ENCODE data around the gene PLCD4. TPM values are rescaled to one million over a fixed set of nuclear protein-coding genes. Genes with fewer than 3 reads are reported as not detected.

PLCD4 gene
- total and polyA plus RNA-seq, 12 donors, result 0.23 to 2.3 (median 0.94) TPM

GRCh38 chr2:218663901-218664300 lies 56.2 kb downstream of the PLCD4 start:
- intact Hi-C loops (cut with DNase I), result no loop called here
- H3K36me3 ChIP-seq, result peaks cover 0 to 78% (median 59%) of the 10 kb centered on the region in 9 donors
- no peaks in the 10 kb centered on the region for H3K27me3 ChIP-seq
- 90 to 91% methylated on average over 15 of the region's 15 CpGs for WGBS, 2 donors
- H3K4me3 ChIP-seq, result no peak overlapping the region
- ATAC-seq (no peak), DNase-seq (no peak)
- no peaks in the 10 kb centered on the region for H3K9me3 ChIP-seq
- no peak overlapping the region for H3K27ac ChIP-seq
- peaks cover 0 to 12% (median 9%) of the 10 kb centered on the region in 9 donors for H3K4me1 ChIP-seq
- no peak for TF ChIP-seq CTCF (IDR thresholded peaks at IDR 0.05)

GRCh38 chr2:218664653-218665052 lies 57.0 kb downstream of the PLCD4 start:
- Histone ChIP-seq H3K4me1 (peaks cover 0 to 17% (median 9%) of the 10 kb centered on the region in 9 donors), H3K27me3 (no peaks in the 10 kb centered on the region), H3K4me3 (no peak overlapping the region), H3K9me3 (no peaks in the 10 kb centered on the region), H3K36me3 (peaks cover 0 to 84% (median 59%) of the 10 kb centered on the region in 9 donors), H3K27ac (no peak overlapping the region)
- no peak for ATAC-seq
- WGBS, 2 donors, result 94 to 97% methylated on average over 7 of the region's 7 CpGs
- intact Hi-C loops (cut with DNase I), result no loop called here
- TF ChIP-seq CTCF (IDR thresholded peaks at IDR 0.05), result no peak
- no peak for DNase-seq

GRCh38 chr2:218671097-218671653 lies 63.5 kb downstream of the PLCD4 start:
- DNase-seq (no peak), ATAC-seq (peak in 6 of 8 donors; percentile 3 to 28 (median 14))
- H3K36me3 ChIP-seq, result peaks cover 0 to 48% (median 16%) of the 10 kb centered on the region in 9 donors
- intact Hi-C loops (cut with DNase I), result no loop called here
- H3K27ac ChIP-seq, result peak overlapping the region in 9 of 10 donors; percentile 62 to 89 (median 80)
- peaks cover 4 to 25% (median 16%) of the 10 kb centered on the region in 9 donors for H3K4me1 ChIP-seq
- no peaks in the 10 kb centered on the region for H3K9me3 ChIP-seq
- WGBS, 2 donors, result 40 to 42% methylated on average over 12 of the region's 12 CpGs
- TF ChIP-seq CTCF (IDR thresholded peaks at IDR 0.05), result no peak
- H3K27me3 ChIP-seq, result no peaks in the 10 kb centered on the region
- peak overlapping the region; percentile 43 to 97 (median 72) for H3K4me3 ChIP-seq

GRCh38 chr2:218671654-218672566 lies 64.2 kb downstream of the PLCD4 start, which contains the start of the genes RNF25 and STK36:
TSS of gene RNF25 (minus strand) at chr2:218672002. CDS start at chr2:218671970, 32 bp downstream.
TSS of gene STK36 (plus strand) at chr2:218672086. CDS start at chr2:218672830, 744 bp downstream.
- Histone ChIP-seq H3K9me3 (no peaks in the 10 kb centered on the region), H3K27me3 (no peaks in the 10 kb centered on the region), H3K4me3 (peak within 1 kb of the TSS; percentile 43 to 97 (median 72)), H3K36me3 (peaks cover 0 to 48% (median 15%) of the 10 kb centered on the region in 9 donors), H3K4me1 (peaks cover 4 to 25% (median 16%) of the 10 kb centered on the region in 9 donors), H3K27ac (peak within 1 kb of the TSS; percentile 51 to 89 (median 80))
- WGBS, 2 donors, result 0% methylated on average over 49 of the region's 49 CpGs
- DNase-seq (peak; percentile 79 to 86), ATAC-seq (peak; percentile 94 to 98 (median 96))
- intact Hi-C loops (cut with DNase I), result no loop called here
- no peak for TF ChIP-seq CTCF (IDR thresholded peaks at IDR 0.05)
